DMS79 treated with DMSO at 0.1 percent for 48 hours (cell line): ENCODE results near the gene CLEC4E.
"Not testable (repeated sequence)": the region's sequence is repeated elsewhere in the genome, so short reads cannot be mapped to it uniquely, and the experiment has no call there.

Source experiments
- DNase-seq: peaks from one replicate; lab custom pipeline; 2025; lab: John Stamatoyannopoulos, UW

CLEC4E gene, protein sequence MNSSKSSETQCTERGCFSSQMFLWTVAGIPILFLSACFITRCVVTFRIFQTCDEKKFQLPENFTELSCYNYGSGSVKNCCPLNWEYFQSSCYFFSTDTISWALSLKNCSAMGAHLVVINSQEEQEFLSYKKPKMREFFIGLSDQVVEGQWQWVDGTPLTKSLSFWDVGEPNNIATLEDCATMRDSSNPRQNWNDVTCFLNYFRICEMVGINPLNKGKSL

DNA sequence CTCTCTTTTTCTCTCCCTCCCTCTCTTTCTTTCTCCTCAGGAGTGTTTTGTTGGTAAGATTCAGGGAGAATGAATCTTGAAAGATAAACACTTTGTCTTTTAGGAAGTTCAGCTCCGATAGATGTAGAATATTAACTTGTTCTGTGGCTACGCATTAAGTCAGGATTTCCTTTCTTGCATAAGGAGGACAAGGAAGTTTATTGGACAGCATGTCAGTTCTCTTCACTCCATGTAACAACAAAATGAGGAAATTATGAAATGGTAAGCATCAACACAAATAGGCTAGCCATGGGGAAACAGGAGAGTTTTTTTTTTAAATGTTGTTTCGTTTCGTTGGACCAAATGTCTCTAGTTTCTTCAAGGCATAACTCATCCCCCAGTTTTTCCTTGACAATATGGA, at the start of gene CLEC4E:
Gene CLEC4E, minus strand, starts transcription at position 75 of the 400 bp plus-strand sequence. CDS start 108 bp downstream, outside the sequence.
- not testable (repeated sequence) for DNase-seq

DNA sequence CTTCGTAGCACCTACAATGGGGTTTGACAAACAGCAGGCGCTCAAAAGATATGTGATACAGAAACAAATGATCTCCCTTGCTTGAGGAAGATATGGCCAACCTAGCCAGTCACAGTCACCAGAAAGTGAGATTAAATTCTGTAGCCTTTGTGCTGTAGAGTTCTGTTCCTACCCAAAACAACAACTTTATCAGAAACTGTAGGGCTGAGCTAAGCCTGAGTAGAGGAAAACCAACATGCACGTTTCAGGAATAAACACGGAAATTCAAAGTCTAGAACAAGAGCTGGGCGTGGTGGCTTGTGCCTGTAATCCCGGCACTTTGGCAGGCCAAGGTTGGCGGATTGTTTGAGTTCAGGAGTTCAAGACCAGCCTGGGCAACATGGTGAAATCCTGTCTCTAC, 49.0 kb upstream of the CLEC4E start:
- DNase-seq, result no peak

GRCh38 chr12:8584478-8584877, 43.8 kb upstream of the CLEC4E start:
- not testable (repeated sequence) for DNase-seq

DNA sequence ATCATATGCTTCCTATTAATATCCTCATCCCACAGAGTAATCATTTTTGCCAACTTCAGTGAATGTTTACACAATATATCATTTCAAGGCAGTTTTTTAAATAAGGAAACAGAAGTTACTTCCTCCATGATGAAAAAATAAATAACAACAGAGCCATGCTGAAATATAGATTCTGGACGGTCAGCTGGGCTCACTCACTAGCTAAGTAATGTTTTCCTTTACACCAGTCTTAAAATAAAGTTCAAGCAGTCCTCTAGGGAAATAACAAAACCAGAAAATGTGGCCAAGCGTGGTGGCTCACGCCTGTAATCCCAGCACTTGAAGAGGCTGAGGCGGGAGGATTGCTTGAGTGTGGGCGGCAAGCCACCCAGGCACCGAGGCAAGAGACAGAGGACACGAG, 43.3 kb upstream of the CLEC4E start:
- DNase-seq, result no peak

- DNase-seq, result no peak
These were observed 40.5 kb upstream of the CLEC4E start for GRCh38 chr12:8581098-8581784.

DNA sequence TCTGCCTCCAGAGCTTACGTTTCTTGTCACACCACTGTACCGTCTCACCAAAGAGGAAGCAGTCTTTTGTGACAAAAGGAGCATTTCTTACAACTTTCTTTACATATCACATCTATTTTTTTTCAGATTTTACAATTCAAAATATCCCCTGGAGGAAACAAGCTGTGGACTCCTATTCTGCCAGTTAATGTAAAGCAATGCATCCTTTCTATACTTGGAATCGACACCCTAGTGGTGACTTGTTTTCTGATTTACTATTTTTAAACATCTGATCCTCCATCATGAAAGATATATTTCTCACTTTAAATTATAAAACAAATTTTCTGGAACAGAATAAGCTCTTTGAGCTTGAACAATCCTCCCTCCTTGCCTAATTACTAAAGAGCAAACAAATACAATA, 37.2 kb upstream of the CLEC4E start:
- no peak for DNase-seq

GRCh38 chr12:8572507-8572906, 31.8 kb upstream of the CLEC4E start:
- no peak for DNase-seq

- no peak for DNase-seq
These were observed 25.8 kb upstream of the CLEC4E start for GRCh38 chr12:8566525-8566924.

DNA sequence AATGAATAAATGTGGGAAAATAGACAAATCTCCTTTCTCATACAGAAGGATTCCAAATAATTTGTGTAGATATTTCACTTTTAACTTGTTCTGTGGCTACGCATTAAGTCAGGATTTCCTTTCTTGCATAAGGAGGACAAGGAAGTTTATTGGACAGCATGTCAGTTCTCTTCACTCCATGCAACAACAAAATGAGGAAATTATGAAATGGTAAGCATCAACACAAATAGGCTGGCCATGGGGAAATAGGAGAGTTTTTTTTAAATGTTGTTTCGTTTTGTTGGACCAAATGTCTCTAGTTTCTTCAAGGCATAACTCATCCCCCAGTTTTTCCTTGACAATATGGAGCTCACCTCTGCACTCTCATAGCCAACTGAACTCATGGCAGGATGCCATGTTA, 25.3 kb upstream of the CLEC4E start:
- not testable (repeated sequence) for DNase-seq

DNA sequence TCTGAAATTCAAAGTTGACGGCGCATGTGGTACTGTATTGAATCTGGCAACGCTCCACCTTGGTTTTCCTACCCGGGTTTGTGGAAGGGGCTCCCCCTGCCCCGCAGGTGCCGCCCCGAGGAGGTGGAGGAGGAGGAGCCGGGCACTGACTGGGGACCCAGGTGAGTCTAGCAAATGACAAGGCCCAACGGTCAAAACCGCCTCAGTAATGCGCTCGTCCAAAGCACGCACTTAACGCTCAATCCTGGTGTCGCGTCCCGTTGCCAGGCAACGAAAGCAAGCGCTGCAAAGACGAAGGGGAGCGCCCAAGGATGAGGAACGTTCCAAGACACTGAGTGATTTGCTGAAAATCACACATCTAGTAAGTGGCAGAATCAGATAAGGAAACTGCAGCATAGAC, 24.0 kb upstream of the CLEC4E start:
- DNase-seq, result no peak

DNA sequence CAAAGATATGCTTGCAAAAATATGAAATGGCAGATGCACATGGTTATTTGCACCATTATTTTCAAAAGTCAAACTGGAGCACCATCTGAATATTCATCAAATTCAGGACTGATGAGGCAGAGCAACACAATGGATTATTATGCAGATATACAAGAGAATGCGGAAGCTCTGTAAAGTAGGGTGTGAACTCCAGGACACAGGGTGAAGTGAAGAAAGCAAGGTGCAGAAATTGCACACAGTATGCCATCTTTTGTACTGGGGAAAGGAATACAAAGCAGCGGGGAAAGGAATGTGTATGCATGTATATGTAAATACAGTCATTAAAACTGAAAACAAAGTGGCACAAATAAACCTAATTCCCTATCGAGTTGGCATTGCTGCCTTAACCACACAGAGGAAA, 22.7 kb upstream of the CLEC4E start:
- no peak for DNase-seq

DNA sequence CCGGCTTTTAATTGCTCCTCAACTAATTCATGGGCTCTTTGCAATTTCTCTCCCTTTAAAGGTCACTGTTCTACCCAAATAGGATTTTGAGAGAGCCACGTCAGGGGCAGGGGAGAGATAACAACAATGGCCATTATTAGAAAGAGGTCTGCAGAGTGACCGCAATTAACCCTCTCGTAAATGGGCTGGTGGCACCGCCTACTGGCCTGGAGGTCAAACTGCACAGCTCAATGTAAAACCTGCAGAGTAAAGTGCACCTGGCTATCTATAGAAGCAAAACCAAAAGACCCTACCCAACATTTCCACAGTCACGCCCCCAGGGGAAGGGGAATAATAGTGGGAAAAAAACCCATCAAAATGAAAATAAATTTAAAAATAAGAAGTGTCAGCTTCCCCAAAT, 21.6 kb upstream of the CLEC4E start:
- no peak for DNase-seq

DNA sequence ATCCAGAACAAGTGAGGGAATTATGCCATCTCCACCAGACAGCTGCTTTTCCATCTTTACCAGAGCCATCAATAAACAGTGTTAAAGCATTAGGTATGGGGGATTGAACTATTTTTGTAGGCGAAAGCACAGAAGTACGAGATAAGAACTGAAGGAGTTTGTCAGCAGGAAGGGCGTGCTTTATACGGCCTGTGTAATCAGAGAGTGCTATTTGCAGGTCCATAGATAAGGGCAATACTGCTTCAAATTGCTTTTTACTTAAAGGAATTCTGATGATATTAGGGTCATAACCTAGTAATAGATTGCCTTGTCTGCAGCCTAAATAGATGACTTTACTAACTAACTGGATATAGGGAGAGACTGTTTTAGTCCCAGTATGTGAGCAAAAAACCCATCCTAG, 20.3 kb upstream of the CLEC4E start:
- DNase-seq, result no peak

DNA sequence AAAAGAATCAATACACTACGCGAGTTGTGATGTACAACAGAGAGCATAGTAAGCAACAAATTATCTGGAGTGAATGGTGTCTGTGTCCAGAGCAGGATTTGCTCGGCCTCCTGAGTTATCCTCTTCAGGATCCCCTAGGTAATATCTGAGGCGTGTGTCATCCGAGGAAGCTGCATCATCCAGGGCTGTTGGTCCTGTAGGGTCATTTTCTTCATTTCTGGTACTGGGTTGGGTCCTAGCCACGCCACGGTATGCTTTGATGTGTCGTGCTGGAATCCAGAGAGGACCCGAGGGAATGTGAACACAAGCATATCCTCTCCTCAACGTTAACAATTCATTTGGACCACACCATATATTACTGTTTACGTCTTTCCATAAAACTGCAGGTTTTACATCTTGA, 19.0 kb upstream of the CLEC4E start:
- DNase-seq, result no peak

GRCh38 chr12:8556531-8557097, 15.9 kb upstream of the CLEC4E start:
- DNase-seq, result no peak

- DNase-seq, result no peak
These were observed 13.9 kb upstream of the CLEC4E start for GRCh38 chr12:8554451-8555195.

GRCh38 chr12:8553088-8553627, 12.5 kb upstream of the CLEC4E start:
- no peak for DNase-seq

DNA sequence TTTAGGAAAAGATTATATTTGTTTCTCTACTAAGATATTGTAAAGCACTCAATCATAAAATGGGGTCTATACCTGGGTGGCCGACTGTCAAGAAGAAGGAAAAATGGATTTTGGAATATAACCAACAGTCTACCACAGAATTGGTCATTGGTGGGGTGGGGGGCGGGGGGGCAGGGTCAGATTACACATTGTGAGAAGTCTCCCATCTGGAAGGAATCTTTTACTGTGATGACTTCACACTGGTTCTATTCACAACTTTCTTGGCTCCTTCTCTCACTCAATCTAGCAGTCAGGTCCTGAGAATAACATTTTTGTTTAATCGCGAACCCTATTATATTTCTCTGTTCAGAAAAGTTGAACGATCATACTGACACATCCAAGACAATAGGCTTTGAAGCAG, 8.7 kb upstream of the CLEC4E start:
- DNase-seq, result no peak

- no peak for DNase-seq
These were observed 7.5 kb upstream of the CLEC4E start for GRCh38 chr12:8548192-8548591.

DNA sequence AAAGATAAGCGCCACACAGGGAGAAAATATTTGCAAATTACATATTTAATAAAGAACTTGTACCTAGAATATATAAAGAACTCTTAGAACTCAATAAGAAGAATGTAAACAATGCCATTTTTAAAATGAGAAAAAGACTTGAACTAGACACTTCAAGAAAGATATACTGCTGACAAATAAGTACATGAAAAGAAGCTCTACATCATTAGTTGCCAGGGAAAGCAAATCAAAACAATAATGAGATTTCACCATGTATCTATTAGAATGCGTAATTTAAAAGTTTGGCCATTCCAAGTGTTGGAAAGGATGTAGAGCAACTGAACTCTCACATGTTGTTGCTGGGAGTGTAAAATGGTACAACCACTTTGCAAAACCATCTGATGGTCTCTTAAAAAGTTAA, 6.9 kb upstream of the CLEC4E start:
- DNase-seq, result no peak

- no peak for DNase-seq
These were observed 5.9 kb upstream of the CLEC4E start for GRCh38 chr12:8546591-8546990.

- peak; percentile 5 for DNase-seq
These were observed 3.6 kb upstream of the CLEC4E start for GRCh38 chr12:8544295-8544694.

GRCh38 chr12:8541562-8541961, 857 bp upstream of the CLEC4E start:
- DNase-seq, result no peak
